ENCODE data around the gene FAM135A.

Gene FAM135A

GRCh38 chr6:70375882-70376281, 37.4 kb upstream of the FAM135A start:
- H3K36me3 ChIP-seq (ENCODE audit: insufficient read depth, insufficient read length, low read length) = no peaks in the 10 kb centered on the region
- no peaks in the 10 kb centered on the region for H3K9me3 ChIP-seq (ENCODE audit: insufficient read depth, low read length)
- no peak for TF ChIP-seq ZNF274 (IDR thresholded peaks at IDR 0.05; ENCODE audit: low read depth, low read length)
- no peak for TF ChIP-seq SUZ12 (IDR thresholded peaks at IDR 0.05; ENCODE audit: extremely low read depth, insufficient read depth, insufficient read length)
- no peak for TF ChIP-seq YY1 (IDR thresholded peaks at IDR 0.05; ENCODE audit: insufficient read depth, insufficient read length)
- H3K4me1 ChIP-seq (ENCODE audit: insufficient read depth, insufficient read length) = no peaks in the 10 kb centered on the region
- no peaks in the 10 kb centered on the region for H3K27me3 ChIP-seq (ENCODE audit: insufficient read depth, insufficient read length)
- DNase-seq (ENCODE audit: low read depth, low spot score) = peak; percentile 1
- H3K4me3 ChIP-seq (ENCODE audit: insufficient read length, low read depth) = no peak overlapping the region
- no peak overlapping the region for H3K9ac ChIP-seq (ENCODE audit: insufficient read length, low read depth)

- no peaks in the 10 kb centered on the region for H3K27me3 ChIP-seq (ENCODE audit: insufficient read depth, insufficient read length)
- TF ChIP-seq ZNF274 (IDR thresholded peaks at IDR 0.05; ENCODE audit: low read depth, low read length) (no peak), YY1 (IDR thresholded peaks at IDR 0.05; ENCODE audit: insufficient read depth, insufficient read length) (no peak), SUZ12 (IDR thresholded peaks at IDR 0.05; ENCODE audit: extremely low read depth, insufficient read depth, insufficient read length) (no peak)
- H3K4me3 ChIP-seq (ENCODE audit: insufficient read length, low read depth) = no peak overlapping the region
- no peaks in the 10 kb centered on the region for H3K36me3 ChIP-seq (ENCODE audit: insufficient read depth, insufficient read length, low read length)
- no peak overlapping the region for H3K9ac ChIP-seq (ENCODE audit: insufficient read length, low read depth)
- DNase-seq (ENCODE audit: low read depth, low spot score) = no peak
- no peaks in the 10 kb centered on the region for H3K4me1 ChIP-seq (ENCODE audit: insufficient read depth, insufficient read length)
- H3K9me3 ChIP-seq (ENCODE audit: insufficient read depth, low read length) = no peaks in the 10 kb centered on the region
These were observed 36.7 kb upstream of the FAM135A start for GRCh38 chr6:70376628-70377027.

- Histone ChIP-seq H3K9ac (ENCODE audit: insufficient read length, low read depth) (no peak overlapping the region), H3K4me3 (ENCODE audit: insufficient read length, low read depth) (no peak overlapping the region), H3K36me3 (ENCODE audit: insufficient read depth, insufficient read length, low read length) (no peaks in the 10 kb centered on the region), H3K4me1 (ENCODE audit: insufficient read depth, insufficient read length) (no peaks in the 10 kb centered on the region), H3K9me3 (ENCODE audit: insufficient read depth, low read length) (no peaks in the 10 kb centered on the region), H3K27me3 (ENCODE audit: insufficient read depth, insufficient read length) (no peaks in the 10 kb centered on the region)
- TF ChIP-seq ZNF274 (IDR thresholded peaks at IDR 0.05; ENCODE audit: low read depth, low read length) (no peak), SUZ12 (IDR thresholded peaks at IDR 0.05; ENCODE audit: extremely low read depth, insufficient read depth, insufficient read length) (no peak), YY1 (IDR thresholded peaks at IDR 0.05; ENCODE audit: insufficient read depth, insufficient read length) (no peak)
- no peak for DNase-seq (ENCODE audit: low read depth, low spot score)
These were observed 35.9 kb upstream of the FAM135A start for GRCh38 chr6:70377372-70377771.

DNA sequence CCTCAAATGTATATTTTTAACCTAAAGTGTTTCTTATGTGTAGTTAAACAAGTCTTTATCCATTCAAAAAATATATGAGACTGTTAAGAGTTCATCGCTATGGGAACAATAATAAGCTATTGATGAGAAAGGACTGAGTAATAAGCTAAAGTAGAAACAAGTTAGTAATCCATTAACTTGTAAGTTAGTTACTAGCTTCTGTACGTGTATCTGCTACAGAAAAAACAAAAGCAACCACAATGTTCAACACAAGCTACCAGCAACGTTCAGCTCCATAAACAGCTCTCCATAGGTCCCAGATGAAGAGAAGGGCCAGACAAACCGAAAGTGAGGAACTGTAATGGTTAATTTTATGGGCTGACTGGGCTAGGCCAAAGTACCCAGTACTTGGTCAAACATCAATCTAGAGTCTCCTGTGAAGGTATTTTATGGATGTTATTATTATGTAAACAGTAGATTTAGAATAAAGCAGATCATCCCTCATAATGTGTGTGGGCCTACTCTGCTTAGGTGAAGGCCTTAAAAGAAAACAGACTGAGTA, 33.8 kb upstream of the FAM135A start:
- TF ChIP-seq YY1 (IDR thresholded peaks at IDR 0.05; ENCODE audit: insufficient read depth, insufficient read length) (no peak), ZNF274 (IDR thresholded peaks at IDR 0.05; ENCODE audit: low read depth, low read length) (no peak), SUZ12 (IDR thresholded peaks at IDR 0.05; ENCODE audit: extremely low read depth, insufficient read depth, insufficient read length) (no peak)
- DNase-seq (ENCODE audit: low read depth, low spot score) = no peak
- H3K4me1 ChIP-seq (ENCODE audit: insufficient read depth, insufficient read length) = no peaks in the 10 kb centered on the region
- no peaks in the 10 kb centered on the region for H3K27me3 ChIP-seq (ENCODE audit: insufficient read depth, insufficient read length)
- H3K9me3 ChIP-seq (ENCODE audit: insufficient read depth, low read length) = no peaks in the 10 kb centered on the region
- no peak overlapping the region for H3K9ac ChIP-seq (ENCODE audit: insufficient read length, low read depth)
- H3K36me3 ChIP-seq (ENCODE audit: insufficient read depth, insufficient read length, low read length) = no peaks in the 10 kb centered on the region
- no peak overlapping the region for H3K4me3 ChIP-seq (ENCODE audit: insufficient read length, low read depth)

GRCh38 chr6:70380252-70380651, 33.1 kb upstream of the FAM135A start:
- H3K9ac ChIP-seq (ENCODE audit: insufficient read length, low read depth) = no peak overlapping the region
- no peaks in the 10 kb centered on the region for H3K36me3 ChIP-seq (ENCODE audit: insufficient read depth, insufficient read length, low read length)
- no peak overlapping the region for H3K4me3 ChIP-seq (ENCODE audit: insufficient read length, low read depth)
- DNase-seq (ENCODE audit: low read depth, low spot score) = no peak
- no peaks in the 10 kb centered on the region for H3K9me3 ChIP-seq (ENCODE audit: insufficient read depth, low read length)
- no peaks in the 10 kb centered on the region for H3K4me1 ChIP-seq (ENCODE audit: insufficient read depth, insufficient read length)
- TF ChIP-seq YY1 (IDR thresholded peaks at IDR 0.05; ENCODE audit: insufficient read depth, insufficient read length) (no peak), SUZ12 (IDR thresholded peaks at IDR 0.05; ENCODE audit: extremely low read depth, insufficient read depth, insufficient read length) (no peak), ZNF274 (IDR thresholded peaks at IDR 0.05; ENCODE audit: low read depth, low read length) (no peak)
- H3K27me3 ChIP-seq (ENCODE audit: insufficient read depth, insufficient read length) = no peaks in the 10 kb centered on the region

DNA sequence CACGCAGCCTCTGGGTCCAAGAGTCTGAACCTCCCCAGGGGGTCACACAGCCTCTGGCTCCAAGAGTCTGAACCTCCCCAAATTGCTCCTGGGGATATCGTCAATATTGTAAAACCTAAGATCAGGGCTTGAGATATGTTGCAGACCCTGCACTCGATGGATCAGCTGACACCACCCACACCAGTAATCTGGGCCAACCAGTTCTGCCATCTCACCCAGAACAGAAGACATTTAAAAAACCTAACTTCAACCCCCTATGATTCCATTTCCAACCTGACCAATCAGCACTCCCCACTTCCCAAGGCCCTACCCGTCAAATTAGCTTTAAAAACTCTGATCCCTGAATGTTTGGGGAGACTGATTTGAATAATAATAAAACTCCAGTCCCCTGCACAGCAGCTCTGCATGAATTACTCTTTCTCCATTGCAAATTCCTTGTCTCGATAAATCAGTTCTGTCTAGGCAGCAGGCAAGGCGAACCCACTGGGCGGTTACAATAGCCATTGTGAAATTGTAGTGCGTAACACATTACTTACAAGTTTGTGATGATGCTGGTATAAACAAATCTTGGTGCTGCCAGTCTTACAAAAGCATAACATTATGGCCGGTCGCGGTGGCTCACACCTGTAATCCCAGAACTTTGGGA, 32.4 kb upstream of the FAM135A start:
- no peak overlapping the region for H3K4me3 ChIP-seq (ENCODE audit: insufficient read length, low read depth)
- H3K36me3 ChIP-seq (ENCODE audit: insufficient read depth, insufficient read length, low read length) = no peaks in the 10 kb centered on the region
- H3K9ac ChIP-seq (ENCODE audit: insufficient read length, low read depth) = no peak overlapping the region
- no peaks in the 10 kb centered on the region for H3K27me3 ChIP-seq (ENCODE audit: insufficient read depth, insufficient read length)
- no peaks in the 10 kb centered on the region for H3K9me3 ChIP-seq (ENCODE audit: insufficient read depth, low read length)
- no peaks in the 10 kb centered on the region for H3K4me1 ChIP-seq (ENCODE audit: insufficient read depth, insufficient read length)
- no peak for DNase-seq (ENCODE audit: low read depth, low spot score)
- TF ChIP-seq ZNF274 (IDR thresholded peaks at IDR 0.05; ENCODE audit: low read depth, low read length) (no peak), YY1 (IDR thresholded peaks at IDR 0.05; ENCODE audit: insufficient read depth, insufficient read length) (no peak), SUZ12 (IDR thresholded peaks at IDR 0.05; ENCODE audit: extremely low read depth, insufficient read depth, insufficient read length) (no peak)

GRCh38 chr6:70381417-70381782, 31.9 kb upstream of the FAM135A start:
- DNase-seq (ENCODE audit: low read depth, low spot score) = no peak
- Histone ChIP-seq H3K9ac (ENCODE audit: insufficient read length, low read depth) (no peak overlapping the region), H3K36me3 (ENCODE audit: insufficient read depth, insufficient read length, low read length) (no peaks in the 10 kb centered on the region), H3K27me3 (ENCODE audit: insufficient read depth, insufficient read length) (no peaks in the 10 kb centered on the region), H3K4me3 (ENCODE audit: insufficient read length, low read depth) (no peak overlapping the region), H3K9me3 (ENCODE audit: insufficient read depth, low read length) (no peaks in the 10 kb centered on the region), H3K4me1 (ENCODE audit: insufficient read depth, insufficient read length) (no peaks in the 10 kb centered on the region)
- TF ChIP-seq YY1 (IDR thresholded peaks at IDR 0.05; ENCODE audit: insufficient read depth, insufficient read length) (no peak), ZNF274 (IDR thresholded peaks at IDR 0.05; ENCODE audit: low read depth, low read length) (no peak), SUZ12 (IDR thresholded peaks at IDR 0.05; ENCODE audit: extremely low read depth, insufficient read depth, insufficient read length) (no peak)
